NB4 (cell line): ENCODE results near the gene LIPM.

Experiments
- POLR2A ChIP-seq: IDR thresholded peaks from 2 replicates; pipeline ENCODE4 v1.6.1; 2011; ENCODE audit warnings: mild to moderate bottlenecking; ENCODE audit not compliant: insufficient read length; ENCODE audit errors: extremely low read depth
- TF ChIP-seq, protein P1 (sequence below): IDR thresholded peaks from one replicate; pipeline ENCODE4 v1.5.1; 2012; ENCODE audit warnings: low read depth, low read length

DNA sequence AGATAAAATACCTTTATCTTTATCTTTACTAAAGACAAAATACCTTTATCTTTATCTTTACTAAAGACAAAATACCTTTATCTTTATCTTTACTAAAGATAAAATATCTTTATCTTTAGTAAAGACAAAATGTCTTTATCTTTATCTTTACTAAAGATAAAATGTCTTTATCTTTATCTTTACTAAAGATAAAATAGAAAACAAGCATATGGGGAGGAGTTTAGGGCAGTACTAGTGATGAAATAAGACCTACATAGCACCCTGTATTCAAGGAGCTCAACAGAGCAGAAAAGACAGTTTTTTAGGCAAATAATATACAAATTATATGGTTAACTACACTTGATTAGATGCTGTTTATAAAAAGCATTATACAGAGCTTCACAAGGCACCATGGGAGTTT lies 29.8 kb downstream of the LIPM start:
- TF ChIP-seq, protein P1, sequence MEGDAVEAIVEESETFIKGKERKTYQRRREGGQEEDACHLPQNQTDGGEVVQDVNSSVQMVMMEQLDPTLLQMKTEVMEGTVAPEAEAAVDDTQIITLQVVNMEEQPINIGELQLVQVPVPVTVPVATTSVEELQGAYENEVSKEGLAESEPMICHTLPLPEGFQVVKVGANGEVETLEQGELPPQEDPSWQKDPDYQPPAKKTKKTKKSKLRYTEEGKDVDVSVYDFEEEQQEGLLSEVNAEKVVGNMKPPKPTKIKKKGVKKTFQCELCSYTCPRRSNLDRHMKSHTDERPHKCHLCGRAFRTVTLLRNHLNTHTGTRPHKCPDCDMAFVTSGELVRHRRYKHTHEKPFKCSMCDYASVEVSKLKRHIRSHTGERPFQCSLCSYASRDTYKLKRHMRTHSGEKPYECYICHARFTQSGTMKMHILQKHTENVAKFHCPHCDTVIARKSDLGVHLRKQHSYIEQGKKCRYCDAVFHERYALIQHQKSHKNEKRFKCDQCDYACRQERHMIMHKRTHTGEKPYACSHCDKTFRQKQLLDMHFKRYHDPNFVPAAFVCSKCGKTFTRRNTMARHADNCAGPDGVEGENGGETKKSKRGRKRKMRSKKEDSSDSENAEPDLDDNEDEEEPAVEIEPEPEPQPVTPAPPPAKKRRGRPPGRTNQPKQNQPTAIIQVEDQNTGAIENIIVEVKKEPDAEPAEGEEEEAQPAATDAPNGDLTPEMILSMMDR: no peak
- TF ChIP-seq POLR2A: no peak
